C1 segment of cervical spinal cord (tissue), 14 donors: ENCODE results near the gene SELENOO.
"Not testable (repeated sequence)": the region's sequence is repeated elsewhere in the genome, so short reads cannot be mapped to it uniquely, and the experiment has no call there.

Source experiments
- DNase-seq, 14 donors: peaks; one replicate each; lab custom pipeline; 2025; lab: John Stamatoyannopoulos, UW

Gene SELENOO

DNA sequence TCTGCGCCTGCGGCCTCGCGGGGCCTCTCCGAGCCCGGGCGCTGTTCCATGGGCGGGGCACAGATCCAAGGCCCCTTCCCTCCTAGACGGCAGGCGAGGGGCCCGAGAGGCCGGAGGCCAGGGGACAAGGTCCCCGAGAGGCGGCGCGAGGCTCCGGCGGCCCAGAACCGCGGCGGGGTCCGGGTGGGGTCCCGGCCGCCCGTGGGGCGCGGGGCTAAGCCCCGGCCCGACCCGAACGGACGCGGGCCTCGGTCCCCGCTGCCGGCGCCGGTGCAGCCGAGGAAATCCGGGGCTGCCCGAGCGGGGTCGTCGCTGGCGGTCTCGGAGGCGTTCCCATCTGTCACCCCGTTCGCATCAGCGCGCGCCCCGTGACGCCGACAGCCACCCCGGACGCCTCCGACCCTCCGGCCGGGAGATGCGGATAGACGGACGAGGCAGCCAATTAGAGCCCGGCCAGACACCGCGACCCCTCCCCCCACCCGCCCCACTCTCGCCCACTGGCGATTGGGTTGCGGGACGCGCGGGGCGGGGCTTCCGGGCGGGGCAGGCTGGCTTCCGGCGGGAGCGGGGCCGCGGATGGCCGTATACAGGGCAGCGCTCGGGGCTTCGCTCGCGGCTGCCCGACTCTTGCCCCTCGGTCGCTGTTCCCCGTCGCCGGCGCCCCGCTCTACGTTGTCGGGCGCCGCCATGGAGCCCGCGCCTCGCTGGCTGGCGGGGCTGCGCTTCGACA is at the start of gene SELENOO:
Gene SELENOO (plus strand): TSS at position 551 of the 730 bp plus-strand sequence. CDS start 26 bp downstream, at position 577.
- DNase-seq: peak; percentile 33 to 95 (median 88)

- DNase-seq: no peak
Measured at GRCh38 chr22:50151571-50152537, 49.0 kb upstream of the SELENOO start.

GRCh38 chr22:50153056-50153755 is 47.6 kb upstream of the SELENOO start:
- no peak for DNase-seq

DNA sequence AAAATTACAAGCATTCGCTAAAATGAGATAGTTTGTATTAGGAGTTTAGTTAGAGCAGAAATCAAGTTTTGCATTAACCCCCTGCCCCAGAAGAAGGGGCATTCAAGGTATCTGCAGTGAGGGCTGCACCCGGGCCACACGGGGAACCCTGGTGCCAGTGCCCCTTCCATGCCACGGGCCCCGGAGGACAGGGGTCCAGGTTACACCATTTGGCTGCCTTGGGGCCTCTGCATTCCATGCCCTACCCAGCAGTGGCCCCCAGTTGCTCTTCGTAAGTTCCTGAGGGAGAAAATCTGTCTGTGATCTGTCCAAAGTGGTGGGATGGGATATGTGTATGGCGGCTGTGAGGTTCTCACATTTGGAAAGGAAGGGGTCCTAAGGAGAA is 47.1 kb upstream of the SELENOO start:
- DNase-seq: no peak

- DNase-seq: peak in 1 of 14 donors; percentile 91
Measured at GRCh38 chr22:50157709-50158375, 43.0 kb upstream of the SELENOO start.

- DNase-seq: no peak
Measured at GRCh38 chr22:50160947-50161346, 39.9 kb upstream of the SELENOO start.

DNA sequence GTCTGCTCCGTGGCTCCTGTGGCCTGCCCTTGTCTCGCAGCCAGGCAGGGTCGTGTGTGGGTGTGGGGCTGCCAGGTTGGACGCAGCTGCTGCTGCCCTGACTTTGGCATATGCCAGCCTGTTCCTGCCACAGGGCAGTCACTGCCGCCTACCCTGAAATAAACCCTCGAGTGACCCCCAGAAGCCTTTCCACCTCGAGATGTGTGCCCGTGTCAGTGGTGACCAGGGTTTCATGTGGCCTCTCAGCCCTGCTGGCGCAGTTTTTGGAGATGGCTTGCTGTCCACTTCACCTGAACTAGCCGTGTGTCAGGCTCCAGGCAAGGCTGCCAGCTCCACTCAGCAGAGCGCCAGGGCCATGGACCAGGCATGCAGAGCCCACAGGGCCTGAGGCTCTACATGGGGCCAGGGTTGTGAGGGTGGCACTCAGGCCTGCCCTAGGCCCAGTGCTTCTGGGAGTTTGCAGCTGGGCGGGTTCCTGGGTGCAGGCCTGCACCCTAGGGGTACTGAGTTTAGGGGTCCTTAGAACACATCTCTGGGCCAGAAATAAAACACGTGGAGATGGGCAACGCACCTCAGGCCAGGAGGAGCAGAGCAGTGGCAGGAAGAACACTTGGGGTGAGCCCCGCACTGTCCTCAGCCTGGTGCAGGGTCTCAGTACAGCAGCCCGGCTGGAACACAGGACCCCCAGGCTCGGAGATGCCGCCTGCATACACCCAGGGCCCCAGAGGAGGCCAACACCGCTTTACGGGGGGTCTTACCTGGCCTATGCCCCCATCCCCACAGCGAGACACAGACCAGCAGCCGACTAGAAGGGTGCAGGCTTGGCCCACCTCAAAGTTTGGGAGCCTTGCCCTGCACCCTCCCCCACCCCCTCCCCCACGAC is 39.1 kb upstream of the SELENOO start:
- no peak for DNase-seq

- DNase-seq: no peak
Measured at GRCh38 chr22:50162391-50162956, 38.3 kb upstream of the SELENOO start.

GRCh38 chr22:50165436-50166123 is 35.2 kb upstream of the SELENOO start:
- DNase-seq: no peak

DNA sequence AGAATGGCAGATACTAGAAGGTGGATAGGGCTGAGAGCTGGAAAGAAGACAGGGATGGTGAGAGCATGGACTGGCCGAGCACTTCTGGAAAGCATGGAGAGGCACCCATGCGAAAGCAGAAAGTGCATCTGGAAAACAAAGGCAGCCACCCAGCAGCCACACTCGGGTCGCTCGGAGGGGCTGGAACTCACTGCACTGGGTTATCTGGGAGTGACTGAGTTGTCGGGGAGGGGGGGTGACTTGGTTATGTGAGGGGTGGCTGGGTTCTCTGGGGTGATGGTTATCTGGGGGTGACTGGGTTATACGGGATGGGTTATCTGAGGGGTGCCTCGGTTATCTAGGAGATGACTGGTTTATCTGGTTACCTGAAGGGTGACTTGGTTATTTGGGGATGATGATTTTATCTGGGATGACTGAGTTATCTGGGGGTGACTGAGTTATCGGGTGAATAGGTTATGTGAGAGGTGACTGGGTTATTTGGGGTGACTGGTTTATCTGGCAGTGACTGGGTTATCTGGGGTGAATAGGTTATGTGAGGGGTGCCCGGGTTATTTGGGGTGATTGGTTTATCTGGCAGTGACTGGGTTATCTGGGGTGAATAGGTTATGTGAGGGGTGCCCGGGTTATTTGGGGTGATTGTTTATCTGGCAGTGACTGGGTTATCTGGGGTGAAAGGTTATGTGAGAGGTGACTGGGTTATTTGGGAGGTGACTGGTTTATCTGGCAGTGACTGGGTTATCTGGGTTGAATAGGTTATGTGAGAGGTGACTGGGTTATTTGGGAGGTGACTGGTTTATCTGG is 32.9 kb upstream of the SELENOO start:
- no peak for DNase-seq

- not testable (repeated sequence) for DNase-seq
Measured at GRCh38 chr22:50168490-50169180, 32.2 kb upstream of the SELENOO start.

DNA sequence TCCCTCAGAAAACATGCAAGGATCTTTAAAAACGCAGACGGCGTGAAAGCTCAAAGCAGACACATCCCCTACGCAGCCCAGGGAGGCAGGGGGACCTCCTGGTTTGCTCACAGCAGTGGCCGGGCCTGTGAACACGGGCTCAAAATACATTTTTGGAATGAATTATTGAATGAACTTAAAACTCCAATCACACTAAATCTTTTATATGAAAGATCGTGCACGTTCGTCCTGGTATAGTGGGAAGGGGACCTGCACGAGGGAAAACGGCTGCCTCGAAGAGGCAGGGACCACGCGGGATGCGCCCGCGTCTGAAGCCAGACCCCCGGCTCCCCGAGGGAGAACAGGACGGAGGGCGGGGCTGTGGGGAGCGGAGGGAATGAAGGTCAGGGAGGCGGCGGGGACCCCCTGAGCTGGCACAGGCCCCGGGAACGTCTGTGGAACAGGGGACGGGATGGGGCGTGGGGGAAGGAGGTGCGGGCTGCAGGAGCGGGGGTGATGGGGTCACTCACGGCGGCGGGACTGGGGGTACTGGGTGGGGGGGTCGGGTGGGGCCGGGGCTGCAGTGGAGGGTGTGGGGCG is 31.5 kb upstream of the SELENOO start:
- DNase-seq: no peak

DNA sequence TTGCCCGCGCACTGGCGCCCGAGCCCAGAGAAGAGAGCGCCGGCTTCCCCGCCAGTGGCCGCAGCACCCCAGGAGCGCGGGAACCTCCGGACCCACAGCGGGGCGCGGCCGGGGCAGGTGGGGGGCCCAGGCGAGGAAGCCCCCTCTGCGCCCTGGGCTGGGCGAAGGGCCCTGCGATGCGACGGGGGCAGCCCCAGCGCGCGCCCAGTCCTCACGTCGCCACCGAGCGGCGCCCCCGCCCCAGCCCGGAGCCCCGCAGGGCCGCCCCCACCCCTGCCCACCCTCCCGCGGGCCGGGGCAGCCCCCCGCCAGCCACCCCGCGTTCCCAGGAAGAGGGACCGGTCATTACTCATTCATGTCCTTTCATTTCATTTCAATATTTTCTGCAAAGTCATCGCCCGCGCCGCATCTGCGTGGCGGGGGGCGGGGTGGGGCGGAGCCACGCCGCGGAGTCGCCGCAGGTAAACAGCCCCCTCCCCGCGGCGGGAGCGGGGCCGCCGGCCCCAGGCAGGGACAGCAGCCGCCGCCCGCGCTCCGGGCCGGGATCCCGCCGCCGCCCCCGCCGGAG is 31.0 kb upstream of the SELENOO start:
- no peak for DNase-seq

- DNase-seq: no peak
Measured at GRCh38 chr22:50170453-50171318, 30.1 kb upstream of the SELENOO start, which contains the start of gene PANX2. TSS of gene PANX2 (plus strand) at chr22:50170731. CDS start at chr22:50170731, 0 bp downstream.

DNA sequence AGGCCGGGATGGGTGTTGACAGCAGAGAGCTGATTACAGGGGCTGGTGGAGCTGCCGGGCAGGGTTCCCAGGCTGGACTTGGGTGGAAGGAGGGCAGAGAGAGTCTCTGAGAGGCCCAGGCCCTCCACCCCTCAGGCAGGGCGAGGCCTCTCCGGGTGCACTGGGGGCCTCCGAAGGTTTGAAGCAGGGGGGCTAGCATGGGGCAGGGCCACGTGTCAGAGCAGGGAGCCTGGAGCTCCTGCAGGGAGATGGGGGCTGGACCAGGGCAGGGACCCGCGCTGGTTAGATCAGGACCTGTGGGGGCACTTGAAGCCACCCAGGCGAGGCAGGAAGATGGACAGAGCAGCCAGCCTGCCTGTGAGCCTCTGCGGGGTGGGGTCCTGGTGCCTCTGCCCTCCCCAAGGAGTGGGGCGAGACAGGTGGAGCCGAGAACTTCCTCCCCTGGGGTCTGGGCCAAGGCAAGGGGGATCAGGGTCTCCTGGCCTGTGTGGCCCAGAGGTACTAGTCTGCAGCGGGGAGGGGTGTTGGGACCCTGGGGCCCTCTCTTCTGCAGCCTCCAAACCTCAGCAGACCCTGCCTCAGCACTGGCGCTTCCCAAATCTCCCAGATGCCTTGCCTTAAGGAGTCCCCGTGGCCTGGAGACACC is 29.4 kb upstream of the SELENOO start:
- DNase-seq: no peak
